ENCODE measurements around the gene LRRC63.

- TF ChIP-seq, protein P1, sequence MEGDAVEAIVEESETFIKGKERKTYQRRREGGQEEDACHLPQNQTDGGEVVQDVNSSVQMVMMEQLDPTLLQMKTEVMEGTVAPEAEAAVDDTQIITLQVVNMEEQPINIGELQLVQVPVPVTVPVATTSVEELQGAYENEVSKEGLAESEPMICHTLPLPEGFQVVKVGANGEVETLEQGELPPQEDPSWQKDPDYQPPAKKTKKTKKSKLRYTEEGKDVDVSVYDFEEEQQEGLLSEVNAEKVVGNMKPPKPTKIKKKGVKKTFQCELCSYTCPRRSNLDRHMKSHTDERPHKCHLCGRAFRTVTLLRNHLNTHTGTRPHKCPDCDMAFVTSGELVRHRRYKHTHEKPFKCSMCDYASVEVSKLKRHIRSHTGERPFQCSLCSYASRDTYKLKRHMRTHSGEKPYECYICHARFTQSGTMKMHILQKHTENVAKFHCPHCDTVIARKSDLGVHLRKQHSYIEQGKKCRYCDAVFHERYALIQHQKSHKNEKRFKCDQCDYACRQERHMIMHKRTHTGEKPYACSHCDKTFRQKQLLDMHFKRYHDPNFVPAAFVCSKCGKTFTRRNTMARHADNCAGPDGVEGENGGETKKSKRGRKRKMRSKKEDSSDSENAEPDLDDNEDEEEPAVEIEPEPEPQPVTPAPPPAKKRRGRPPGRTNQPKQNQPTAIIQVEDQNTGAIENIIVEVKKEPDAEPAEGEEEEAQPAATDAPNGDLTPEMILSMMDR (IDR thresholded peaks at IDR 0.05 in 8 of 11, conservative IDR thresholded peaks at IDR 0.05 in 3 of 11): no peak
- peak in 1 of 3 donors; percentile 24 for TF ChIP-seq POLR2AphosphoS5 (IDR thresholded peaks at IDR 0.05)
These were observed 28.4 kb upstream of the LRRC63 start for GRCh38 chr13:46183018-46183946.
